GM21576 (cell line): ENCODE measurements around the gene ANKRD11.

Experiments used
- ATAC-seq: cut with Tn5 transposase; IDR thresholded peaks from one replicate; pipeline ENCODE4 v1.9.1; 2021; ENCODE audit warnings: mild to moderate bottlenecking, moderate library complexity; ENCODE audit not compliant: unreplicated experiment

ANKRD11 gene

DNA sequence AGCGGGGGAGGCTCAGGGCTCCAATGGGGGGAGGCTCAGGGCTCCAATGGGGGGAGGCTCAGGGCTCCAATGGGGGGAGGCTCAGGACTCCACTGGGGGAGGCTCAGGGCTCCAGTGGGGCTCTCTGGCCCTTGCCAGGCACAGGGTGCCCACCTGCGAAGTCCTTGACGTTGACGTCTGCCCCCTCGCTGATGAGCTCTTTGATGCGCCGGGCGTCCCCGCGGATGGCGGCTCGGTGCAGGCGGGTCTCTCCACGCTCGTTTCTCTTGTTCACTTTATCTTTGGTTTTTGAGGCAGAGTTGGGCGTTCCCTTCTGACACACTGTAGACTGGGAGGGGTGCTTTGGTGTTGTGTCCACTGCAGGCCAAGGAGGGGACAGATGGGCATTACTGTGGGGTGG lies 199.9 kb downstream of the ANKRD11 start:
- no peak for ATAC-seq

DNA sequence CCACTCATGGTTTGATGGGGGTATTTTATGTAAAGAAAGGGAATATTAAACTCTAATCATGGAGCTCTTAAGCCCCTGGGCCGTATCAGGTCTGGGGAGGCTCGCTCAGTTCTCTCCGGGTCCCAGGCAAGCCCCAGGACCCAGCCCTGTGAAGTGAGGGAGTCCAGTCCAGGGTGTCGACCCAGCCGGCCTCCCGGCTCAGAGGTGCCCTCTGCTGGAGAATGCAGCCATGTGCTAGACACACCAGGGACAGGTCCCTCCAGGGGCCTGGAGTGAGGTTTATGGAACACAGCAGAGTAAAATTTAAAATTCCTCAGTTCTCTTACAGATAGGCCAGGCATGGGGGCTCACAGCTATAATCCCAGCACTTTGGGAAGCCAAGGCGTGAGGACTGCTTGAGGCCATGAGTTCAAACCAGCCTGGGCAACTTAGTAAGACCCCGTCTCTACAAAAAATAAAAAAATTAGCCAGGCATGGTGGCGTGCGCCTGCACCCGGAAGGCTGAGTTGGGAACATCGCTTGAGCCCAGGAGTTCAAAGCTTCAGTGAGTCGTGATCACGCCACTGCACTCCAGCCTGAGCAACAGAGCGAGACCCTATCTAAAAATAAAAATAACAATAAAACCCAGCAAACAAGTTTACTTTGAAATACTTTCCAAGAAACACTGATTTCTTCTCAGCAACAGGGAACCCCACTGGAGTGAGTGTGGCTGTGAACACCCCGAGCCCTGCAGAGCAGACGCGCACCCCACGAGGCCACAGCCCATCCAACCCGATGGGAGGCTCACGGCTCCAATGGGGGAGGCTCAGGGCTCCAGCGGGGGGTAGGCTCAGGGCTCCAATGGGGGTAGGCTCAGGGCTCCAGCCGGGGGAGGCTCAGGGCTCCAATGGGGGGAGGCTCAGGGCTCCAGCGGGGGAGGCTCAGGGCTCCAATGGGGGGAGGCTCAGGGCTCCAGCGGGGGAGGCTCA lies 200.6 kb downstream of the ANKRD11 start:
- no peak for ATAC-seq

DNA sequence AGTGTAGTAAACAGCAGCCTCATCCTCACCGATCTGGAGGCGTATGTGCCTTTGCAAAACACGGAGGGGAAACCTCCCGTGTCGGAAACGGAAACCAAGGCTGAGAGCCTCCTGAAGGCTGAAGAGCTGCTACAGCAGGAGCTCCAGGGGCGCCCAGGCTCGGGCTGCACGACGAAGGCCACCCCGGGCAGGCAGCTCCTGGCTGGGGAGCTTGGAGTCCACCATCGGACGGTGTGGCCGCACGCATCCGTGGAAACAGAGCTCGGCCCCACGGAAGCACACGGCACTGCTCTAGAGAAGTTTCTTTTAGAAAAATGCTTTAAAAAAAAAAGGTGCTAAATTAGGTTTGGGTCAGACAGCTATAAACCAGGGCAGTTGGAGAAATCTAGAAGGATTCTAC lies 201.4 kb downstream of the ANKRD11 start:
- no peak for ATAC-seq

DNA sequence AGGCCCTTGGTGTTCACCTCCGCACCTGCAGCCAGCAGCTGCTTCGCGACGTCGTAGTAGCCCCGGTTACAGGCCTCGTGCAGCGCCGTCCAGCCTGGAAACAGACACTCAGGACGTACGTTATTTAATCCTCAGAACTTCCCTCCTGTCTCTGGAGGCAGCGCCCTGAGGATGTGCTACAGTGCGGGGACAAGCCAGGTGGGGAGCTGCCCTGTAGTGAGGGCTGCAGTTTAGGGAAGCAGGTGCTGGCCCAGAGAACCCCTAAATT lies 201.8 kb downstream of the ANKRD11 start:
- ATAC-seq: no peak

DNA sequence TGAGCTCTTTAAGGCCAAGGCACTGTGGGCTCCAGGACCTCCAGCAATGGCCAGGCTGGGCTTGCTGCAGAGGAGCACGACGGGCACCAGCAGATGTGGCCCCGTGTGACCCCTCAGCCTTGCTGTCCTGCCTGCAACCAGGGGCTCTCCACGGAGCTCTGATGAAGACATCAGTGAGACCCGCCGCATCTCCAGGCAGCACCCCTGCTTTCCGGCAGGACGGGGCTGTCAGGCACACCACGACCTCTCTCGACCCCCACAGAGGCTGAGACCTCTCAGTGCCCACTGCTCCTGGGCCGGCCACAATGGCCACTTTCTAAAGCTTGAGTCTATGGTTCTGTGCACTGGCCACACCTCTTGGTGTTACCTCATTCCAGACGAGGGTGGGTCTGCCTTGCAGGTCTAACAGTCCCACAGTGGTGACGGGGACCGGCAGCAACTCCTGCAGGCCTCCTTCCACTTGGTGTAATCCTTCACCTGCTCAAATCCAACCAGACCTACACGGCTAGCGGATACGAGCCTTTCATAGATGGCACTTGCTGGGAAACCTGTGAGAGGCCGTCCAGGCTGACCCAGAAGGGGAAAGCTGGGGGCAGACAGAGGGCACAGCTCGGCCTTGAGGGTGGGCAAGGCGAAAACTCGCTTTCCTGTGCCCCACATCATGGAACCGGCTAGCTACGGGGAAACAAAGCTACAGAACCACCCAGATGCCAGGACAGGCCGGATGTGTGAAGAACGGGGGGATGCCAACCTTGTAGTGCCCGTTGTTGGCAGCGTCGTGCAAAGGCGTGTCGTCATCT lies 202.4 kb downstream of the ANKRD11 start:
- ATAC-seq: no peak

DNA sequence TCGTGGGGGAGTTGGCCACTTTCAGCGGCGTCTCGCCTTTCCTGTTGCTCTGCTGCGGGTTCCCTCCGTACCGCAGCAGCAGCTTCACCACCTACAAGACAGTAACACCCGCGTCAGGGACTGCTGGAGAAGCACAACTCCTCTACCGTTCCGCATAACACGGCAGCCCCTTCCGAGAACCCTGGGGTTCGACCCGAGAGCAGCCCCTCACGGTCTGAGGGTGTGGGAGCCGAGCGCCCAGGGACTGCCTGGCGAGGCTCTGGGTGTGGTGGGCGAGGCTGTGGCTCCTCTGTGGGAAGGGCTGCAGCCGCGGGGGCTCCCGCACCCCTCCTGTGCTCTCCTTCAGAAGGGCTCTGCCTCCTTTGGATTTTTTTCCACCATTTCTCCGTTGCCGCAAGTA lies 204.3 kb downstream of the ANKRD11 start:
- no peak for ATAC-seq

DNA sequence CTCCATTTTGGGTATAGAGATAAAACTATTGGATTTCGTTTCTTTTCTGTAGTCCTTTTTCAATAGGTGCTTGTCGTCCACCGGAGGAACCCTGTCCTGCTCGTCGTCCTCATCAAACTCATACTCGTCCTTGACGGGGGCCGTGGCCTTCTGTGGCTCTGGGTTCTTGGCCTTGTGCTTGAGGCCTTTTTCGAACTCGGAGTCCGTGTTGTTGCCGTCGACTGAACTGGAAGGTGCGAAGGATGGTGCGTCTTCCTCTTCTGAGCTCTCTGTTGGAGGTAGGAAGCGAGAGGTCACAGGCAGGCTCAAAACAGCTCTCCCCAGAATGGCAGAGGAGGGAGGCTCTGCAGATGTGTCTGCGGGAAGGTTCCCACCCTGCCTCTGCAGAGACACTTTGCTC lies 205.0 kb downstream of the ANKRD11 start:
- ATAC-seq: no peak

DNA sequence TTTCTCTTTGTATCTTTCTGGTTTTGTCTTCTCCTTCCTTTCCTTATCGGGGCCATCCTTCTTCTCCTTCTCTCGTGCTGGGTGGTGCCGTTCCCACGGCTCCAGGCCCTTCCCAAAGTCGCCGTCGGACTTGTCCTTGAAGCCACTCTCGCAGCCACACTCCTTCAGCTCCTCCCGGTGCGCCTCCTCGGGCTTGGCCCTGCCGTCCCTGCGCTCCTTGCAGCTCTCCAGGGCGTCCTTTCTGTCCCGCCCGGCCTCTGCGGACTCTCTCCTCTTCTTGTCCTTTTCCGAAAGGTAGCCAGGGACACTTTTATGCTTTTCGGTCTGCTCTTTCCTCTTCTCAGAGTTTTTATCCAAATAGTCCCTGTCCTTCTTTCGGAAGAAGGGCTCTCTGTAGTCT lies 206.9 kb downstream of the ANKRD11 start:
- no peak for ATAC-seq

DNA sequence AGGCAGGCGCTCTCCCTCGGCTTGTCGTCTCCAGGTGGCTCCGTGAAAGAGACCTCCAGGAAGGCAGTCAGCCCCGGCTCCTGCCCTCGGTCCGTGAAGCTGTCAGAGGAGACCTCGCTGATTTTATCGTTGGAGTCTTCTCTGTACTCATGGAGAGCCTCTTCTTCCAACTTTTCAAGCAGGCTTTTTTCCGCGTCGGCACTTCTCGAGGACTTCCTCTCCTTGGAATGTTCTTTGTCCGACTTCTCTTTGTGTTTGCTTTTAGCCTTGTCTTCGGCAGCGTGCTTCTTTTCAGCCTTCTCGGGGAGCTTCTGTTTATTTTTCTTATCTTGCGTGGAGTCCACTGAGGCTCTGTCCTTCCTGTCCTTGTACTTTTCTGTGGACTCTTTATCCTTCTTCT lies 207.8 kb downstream of the ANKRD11 start:
- no peak for ATAC-seq

DNA sequence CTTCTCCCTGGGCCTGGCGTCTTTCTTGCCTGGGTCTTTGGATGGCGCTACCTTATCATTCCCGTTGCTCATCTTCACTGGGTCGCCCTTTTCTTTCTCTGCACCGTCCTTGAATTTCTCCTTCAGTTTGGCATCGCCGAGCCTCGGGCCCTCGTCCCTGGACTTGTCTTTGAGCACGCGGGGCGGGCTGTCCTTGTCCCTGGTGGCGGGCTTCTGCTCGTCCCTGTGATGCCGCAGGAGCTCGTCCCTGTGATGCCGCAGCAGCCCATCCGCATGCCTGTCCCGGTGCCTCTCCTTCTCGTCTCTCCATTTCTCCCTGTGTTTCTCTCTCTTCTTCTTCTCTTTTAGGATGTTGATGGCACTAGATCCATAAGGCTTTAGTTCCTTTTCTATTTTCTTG lies 208.5 kb downstream of the ANKRD11 start:
- no peak for ATAC-seq

DNA sequence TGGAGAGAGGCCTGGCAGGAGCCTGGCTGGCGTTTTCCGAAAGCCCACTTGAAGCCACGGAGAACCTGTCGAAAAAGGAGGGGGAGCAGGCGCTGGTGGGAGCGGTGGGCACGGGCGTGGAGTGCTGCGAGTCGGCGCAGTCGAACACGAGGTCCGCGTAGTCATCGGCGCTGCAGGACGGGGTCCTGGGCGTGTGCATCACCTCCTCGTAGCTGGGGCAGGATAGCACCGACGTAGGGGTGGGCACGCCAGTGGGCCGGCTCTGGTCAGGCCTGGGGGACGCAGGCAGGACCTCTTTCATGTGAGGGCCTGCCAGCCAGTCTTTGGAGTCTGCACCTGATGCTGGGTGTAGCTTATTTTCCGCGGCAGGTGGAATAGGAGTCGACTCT lies 209.2 kb downstream of the ANKRD11 start:
- no peak for ATAC-seq

DNA sequence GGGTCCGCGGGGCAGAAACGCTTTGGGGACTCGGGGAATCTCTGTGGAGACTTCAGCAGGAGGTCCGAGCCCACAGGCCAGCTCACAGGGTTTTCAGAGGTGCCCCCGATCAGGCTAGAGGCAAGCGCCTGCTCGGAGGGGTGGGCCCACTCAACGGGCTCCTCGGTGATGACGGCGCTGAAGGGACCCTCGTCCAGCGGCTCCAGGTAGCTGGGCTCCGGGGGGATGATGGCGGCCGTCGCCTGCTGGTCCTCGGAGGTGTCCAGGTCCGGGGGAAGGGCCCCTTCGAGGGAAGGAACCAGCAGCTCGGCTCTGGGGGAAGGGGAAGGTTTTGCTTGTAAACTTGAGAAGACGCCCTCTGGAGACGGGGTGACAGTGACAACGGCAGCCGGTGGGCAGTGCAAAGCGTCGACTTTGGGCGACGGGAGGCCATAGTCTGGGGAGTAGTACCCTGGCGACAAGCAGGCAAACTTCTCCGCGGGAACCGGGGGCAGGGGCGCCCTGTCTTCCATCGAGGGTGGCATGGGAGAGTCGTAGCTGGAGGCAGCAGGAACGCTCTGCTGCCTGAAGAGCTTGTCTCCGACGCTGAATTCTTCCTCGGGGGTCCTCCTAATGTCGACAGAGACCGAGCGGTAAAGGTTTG lies 209.7 kb downstream of the ANKRD11 start:
- no peak for ATAC-seq

DNA sequence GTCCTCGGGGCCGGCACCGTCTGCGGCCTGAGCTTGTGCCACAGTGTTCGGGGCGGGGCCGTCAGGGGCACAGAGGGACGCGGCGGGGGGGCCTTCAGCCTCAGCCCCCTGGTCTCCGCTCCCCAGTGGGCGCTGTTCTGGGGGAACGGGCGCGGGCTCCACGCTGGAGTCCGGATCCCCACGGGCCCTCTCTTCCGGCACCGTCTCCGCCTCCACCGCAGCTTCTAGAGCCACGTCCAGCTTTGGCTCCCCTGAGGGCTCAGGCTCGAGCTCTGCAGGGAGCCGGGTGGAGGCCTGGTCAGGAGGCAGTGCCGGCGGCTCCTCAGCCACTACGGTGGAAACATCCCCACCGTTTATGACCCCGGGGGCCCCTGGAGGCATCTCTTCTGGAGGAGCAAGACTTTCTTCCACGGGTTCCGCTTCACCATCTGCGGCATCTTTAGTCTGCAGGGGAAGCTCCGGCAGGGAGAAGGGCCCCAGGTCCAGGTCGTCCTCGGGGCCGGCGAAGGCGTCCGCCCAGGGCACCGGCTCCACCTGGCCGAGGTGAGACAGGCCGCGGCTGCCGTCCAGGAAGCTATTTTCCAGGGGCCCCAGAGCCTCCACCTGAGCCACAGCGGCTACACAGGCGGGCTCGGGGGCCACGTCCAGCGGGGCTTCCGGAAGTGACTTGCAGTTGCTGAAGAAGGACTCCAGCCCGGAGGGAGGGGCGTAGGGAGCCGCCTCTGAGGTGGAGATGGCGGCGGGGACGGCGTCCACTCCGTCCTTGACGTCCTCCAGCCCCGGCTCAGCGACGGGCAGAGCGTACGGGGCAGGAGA lies 210.5 kb downstream of the ANKRD11 start:
- ATAC-seq: no peak

DNA sequence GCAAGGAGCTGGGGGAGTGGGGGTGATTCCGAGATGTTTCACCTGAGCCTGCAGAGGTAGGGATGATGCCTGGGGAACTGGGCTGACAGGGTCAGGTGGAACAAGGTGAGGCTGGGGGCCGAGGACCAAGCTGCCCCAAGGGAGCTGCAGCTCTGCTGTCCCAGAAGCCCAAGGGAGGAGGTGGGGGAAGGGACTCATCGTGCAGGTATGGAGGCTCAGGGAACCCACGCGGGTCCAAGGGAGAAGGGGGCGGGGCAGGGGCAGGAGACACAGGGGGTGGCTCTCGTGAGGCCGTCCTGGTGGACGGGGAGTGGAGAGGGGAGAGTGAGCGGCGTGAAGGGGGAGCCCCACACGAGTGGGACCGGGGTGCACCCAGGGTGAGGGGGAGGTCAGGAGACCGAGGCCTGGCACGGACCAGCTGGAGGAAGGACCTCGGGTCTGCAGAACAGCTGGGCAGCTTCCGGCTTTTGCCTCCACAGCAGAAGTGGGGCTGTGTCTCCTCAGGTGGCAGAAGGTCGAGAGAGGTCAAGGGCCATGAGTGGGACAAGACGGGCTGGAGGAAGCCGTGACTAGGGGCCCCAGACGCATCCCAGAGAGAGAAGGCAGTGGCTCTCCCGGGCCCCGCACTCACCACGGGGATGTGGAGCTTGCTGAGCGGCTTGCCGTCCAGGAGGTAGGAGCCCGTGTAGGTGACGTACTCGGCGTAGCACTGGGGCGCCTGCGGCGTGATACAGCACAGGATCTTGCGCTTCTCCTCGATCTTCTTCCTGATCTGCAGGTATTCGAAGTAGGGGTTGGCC lies 211.7 kb downstream of the ANKRD11 start:
- ATAC-seq: no peak

DNA sequence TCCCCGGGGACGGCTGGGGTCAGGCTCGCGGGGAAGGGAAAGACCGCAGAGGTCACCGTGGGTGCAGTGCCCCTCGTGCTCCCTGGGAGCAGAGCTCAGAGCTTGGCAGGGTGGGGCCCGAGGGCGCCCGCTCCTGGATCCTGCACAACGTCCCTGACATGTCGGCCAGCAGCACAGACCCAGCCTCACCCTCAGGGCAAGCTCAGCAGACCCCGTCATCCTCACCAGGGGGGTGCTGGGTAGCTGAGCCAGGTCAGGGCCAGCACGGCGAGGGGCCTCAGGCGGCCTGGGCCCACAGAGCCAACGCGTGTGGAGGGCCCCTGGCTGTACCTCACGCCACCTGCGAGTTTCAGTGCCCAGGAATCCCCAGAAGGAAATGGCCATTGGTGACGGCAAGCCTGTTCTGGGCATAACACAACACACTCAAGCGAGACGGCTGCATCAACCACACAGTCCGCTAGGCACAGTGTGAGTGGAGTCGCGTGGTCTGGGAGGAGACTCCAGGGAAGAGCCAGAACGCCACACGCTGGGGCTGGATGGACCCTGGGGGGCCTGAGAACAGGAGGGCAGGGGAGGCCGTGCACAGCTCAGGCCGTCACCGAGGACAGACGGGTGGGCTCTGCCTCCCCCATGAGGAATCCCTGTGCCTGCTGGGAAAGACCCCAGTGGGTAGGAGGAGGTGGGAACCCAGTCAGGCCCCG lies 212.6 kb downstream of the ANKRD11 start:
- no peak for ATAC-seq

DNA sequence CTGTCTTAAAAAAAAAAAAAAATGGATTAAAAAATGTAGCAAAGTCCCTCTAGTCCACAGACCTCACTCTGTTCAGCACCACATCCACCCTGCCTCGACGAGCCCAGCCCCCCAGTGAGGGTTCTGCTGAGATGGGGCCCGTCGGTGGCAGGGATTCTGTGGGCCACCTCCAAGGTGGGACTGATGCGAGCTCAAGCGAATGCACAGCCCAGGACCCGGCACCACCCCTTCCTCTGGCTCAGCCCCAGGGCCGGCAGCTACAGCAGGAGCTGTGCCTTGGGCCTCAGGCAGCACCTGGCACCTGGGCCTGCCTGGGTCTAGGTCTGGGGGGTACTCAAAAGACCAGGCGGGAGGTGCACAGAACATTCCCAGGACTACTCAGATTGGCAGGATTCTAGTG lies 213.3 kb downstream of the ANKRD11 start:
- no peak for ATAC-seq

DNA sequence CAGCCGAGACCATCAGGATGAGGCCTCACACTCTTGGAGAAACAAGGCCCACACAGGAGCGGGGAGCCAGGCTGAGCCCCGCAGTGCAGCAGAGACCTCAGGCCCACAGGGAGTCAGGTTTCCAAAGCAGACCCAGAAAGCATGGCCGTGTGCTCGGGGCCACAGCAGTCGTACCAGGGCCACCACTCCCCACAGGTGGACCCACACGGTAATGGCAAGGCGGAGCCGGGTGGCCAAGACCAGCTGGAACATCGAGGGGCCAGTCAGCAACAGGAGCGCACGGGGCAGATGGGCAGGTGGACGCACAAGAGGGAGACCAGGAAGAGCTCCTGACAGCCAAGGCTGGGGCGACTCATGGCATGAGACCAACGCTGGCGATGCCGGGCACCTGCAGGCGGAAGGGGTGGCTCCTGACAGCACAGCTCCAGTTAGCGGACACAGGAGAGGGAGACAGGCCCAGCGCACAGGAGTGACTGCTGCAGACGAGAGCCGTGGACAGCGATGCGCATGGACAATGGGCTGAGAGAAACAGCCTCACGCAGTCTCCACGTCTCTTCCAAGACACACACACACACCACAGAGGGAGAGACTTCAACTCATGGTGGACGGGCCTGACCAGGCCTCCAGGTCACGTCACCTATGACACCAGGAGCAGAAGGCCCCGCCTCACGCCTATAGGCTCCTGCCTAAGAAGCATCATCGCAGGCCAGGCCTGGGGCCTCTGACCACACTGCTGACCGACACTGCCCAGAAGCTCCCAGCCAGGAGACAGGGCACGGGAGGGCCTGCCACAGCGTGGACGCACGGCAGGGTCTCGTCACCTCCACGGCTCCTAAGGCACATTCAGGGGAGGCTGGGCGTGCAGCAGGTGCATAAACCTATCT lies 214.3 kb downstream of the ANKRD11 start:
- no peak for ATAC-seq

DNA sequence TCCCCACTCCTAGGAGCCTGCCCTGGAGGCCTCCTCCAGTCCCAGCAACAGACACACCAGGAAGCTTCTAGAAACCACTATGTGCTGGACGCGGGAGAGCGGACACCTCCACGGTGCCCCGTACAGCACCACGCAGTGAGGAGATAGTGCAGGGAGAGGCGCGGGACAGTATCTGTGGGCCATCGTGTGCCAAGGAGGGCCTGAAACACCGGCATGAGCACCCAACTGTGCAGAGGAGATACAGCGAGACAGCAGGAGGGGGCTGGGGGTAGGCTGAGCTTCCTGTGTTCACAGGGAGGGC lies 215.1 kb downstream of the ANKRD11 start:
- no peak for ATAC-seq
